Measurements from ENCODE around the gene TDP1. TPM values are rescaled to one million over a fixed set of nuclear protein-coding genes. Genes with fewer than 3 reads are reported as not detected.

The TDP1 gene
- total and polyA plus RNA-seq, 9 of the 15 experiments (the other 6 are each of a cell fraction or from before 2014, with no cell fraction given) = 21.4 to 41.6 (median 32.3) TPM

GRCh38 chr14:89912667-89913211 is 43.0 kb upstream of the TDP1 start (continued):
- TF ChIP-seq PBX2 (CRISPR knock-in tag; IDR thresholded peaks at IDR 0.05; ENCODE audit: low read depth) = no peak
- peak; percentile 96 for TF ChIP-seq PBX2 (tag; conservative IDR thresholded peaks at IDR 0.05; ENCODE audit: low read depth)
- no peak for TF ChIP-seq SP2 (IDR thresholded peaks at IDR 0.05; ENCODE audit: extremely low read depth, low read depth, low read length, poor library complexity, severe bottlenecking)
- TF ChIP-seq TAF9B (IDR thresholded peaks at IDR 0.05; ENCODE audit: partially characterized antibody) = no peak
- no peak for TF ChIP-seq ZNF12 (CRISPR knock-in tag; IDR thresholded peaks at IDR 0.05)
- no peak for TF ChIP-seq NR1H2 (CRISPR knock-in tag; IDR thresholded peaks at IDR 0.05)
- no peak for TF ChIP-seq RNF2 (IDR thresholded peaks at IDR 0.05)
- no peak for TF ChIP-seq RAD21 (CRISPR knock-in tag; conservative IDR thresholded peaks at IDR 0.05 in 1 of 2, IDR thresholded peaks at IDR 0.05 in 1 of 2)
- TF ChIP-seq ZNF3 (CRISPR knock-in tag; IDR thresholded peaks at IDR 0.05) = no peak
- TF ChIP-seq TCF7L2 (IDR thresholded peaks at IDR 0.05; ENCODE audit: low read depth, low read length) = no peak
- no peak for TF ChIP-seq TRIM28 (IDR thresholded peaks at IDR 0.05)
- no peak for TF ChIP-seq ZBTB43 (CRISPR knock-in tag; IDR thresholded peaks at IDR 0.05)
- TF ChIP-seq PKNOX1 (IDR thresholded peaks at IDR 0.05) = peak; percentile 29; the same call in 1 of the 2 replicates
- TF ChIP-seq NCOA4 (IDR thresholded peaks at IDR 0.05; ENCODE audit: partially characterized antibody) = no peak
- TF ChIP-seq HNRNPUL1 (IDR thresholded peaks at IDR 0.05; ENCODE audit: low read length) = no peak
- no peak for TF ChIP-seq CEBPG (CRISPR knock-in tag; IDR thresholded peaks at IDR 0.05)
- TF ChIP-seq CEBPG (tag; conservative IDR thresholded peaks at IDR 0.05 in 1 of 2, IDR thresholded peaks at IDR 0.05 in 1 of 2) = peak; percentile 73 to 86; a peak in 3 of 4 replicates
- TF ChIP-seq RBM15 (IDR thresholded peaks at IDR 0.05; ENCODE audit: insufficient read depth, low read length) = no peak
